Epithelial cell of esophagus (primary cell): ENCODE measurements around the gene C16orf92.
A peak's percentile ranks its signal among the peaks of the same experiment; 100 is the strongest.

ENCODE experiments used
- DNase-seq: peaks from one replicate; pipeline ENCODE4 v3.0.0; 2010; ENCODE audit warnings: low read depth
- H3K4me3 ChIP-seq: 2 replicates; pipeline ENCODE4 v1.5.1; 2011; ENCODE audit warnings: mild to moderate bottlenecking, low read length, control low read depth
- CTCF ChIP-seq: IDR thresholded peaks from 2 replicates; pipeline ENCODE4 v1.5.1; 2011; ENCODE audit warnings: low read depth, mild to moderate bottlenecking, low read length, control low read depth, inconsistent platforms; ENCODE audit not compliant: insufficient read depth; ENCODE audit errors: missing control alignments

The C16orf92 gene

GRCh38 chr16:30024451-30024850 lies 1.5 kb downstream of the C16orf92 start:
- no peak for TF ChIP-seq CTCF
- no peak for DNase-seq
- H3K4me3 ChIP-seq: no peak overlapping the region

DNA sequence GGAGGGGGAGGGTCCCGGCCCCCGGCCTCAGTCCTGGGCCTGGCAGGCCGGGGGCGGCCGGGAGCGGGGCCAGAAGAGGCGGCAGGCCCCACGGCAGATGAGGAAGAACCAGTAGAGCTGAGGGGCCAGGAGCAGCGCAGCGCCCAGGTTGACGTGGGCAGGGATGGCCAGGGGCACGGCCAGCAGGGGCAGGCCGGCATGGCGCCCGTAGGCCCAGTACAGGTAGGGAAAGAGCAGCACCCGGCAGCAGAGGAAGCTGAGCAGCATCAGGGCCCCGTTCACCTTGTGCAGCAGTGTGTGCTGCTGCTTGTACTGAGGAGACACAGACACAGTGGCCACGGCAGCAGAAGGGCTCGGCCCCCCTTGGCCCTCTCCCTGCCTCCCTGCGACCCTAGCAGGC lies 2.2 kb downstream of the C16orf92 start:
- no peak for TF ChIP-seq CTCF
- no peak overlapping the region for H3K4me3 ChIP-seq
- no peak for DNase-seq

- no peak for DNase-seq
- H3K4me3 ChIP-seq: no peak overlapping the region
- no peak for TF ChIP-seq CTCF
Measured at GRCh38 chr16:30025574-30025973, 2.6 kb downstream of the C16orf92 start.

DNA sequence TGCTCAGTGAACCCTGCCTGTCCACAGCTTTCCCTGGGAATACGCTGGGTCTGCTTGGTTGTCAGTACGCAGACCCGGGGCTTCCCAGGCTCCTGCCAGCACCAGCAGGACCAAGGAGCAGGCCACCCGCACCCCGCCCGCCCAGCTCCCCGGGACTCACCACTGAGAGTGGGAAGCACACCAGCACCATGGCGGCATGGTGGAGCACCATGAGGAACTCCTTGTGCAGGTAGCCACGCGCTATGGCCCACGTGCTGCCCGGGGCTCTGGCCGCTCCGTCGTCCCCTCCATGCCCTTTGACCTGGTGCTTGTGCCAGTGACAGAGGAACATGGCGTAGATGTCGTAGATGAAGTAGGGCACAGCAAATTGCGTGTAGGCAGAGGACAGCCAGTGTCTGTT lies 3.5 kb downstream of the C16orf92 start:
- no peak overlapping the region for H3K4me3 ChIP-seq
- no peak for TF ChIP-seq CTCF
- no peak for DNase-seq

DNA sequence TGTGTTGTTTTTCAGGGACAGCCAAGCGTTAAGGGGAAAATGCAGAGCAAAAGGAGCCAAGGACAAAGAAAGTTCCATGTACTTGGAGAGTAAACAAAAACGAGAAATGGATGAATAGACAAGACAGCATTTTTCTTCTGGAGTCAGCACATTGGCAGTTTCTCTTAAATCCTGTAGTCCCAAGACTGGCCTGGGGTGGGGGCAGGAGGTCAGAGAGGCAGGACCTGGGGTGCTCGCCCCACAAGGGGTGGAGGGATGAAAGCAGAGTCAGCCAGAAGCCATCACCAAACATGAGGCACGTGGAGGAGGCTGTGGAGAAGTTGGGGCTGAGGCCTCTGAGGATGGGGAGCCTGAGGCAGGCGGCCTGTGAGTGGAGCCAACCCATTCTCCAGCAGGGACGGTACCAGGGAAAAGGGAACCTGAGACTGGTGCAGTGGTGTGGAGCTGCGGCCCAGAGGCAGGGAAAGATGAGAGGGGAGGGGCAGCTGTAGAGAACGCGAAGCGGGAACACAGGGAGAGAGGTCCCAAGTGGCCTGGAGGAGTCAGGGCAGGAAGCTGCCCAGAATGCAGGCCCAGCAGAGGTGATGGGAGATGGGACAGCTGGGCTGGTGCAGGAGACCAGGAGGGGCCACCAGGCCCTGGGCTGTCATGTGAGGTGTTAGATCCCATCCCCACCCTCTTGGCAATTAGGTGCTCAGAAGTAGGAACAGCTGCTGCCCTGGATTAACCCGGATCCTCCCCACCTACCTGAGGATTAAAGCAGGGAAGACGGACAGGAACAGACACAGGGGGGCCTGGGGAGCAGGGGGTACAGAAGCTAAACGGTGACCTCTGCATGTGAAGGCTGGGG lies 4.8 kb downstream of the C16orf92 start:
- no peak overlapping the region for H3K4me3 ChIP-seq
- TF ChIP-seq CTCF: no peak
- DNase-seq: no peak

- no peak for TF ChIP-seq CTCF
- H3K4me3 ChIP-seq: no peak overlapping the region
- peak; percentile 29 for DNase-seq
Measured at GRCh38 chr16:30028438-30029076, 5.6 kb downstream of the C16orf92 start.

GRCh38 chr16:30030011-30030685 lies 7.2 kb downstream of the C16orf92 start:
- TF ChIP-seq CTCF: no peak
- H3K4me3 ChIP-seq: no peak overlapping the region
- no peak for DNase-seq
